GM19468 (cell line): ENCODE data around the gene F2RL3.

Experiments
- ATAC-seq: cut with Tn5 transposase; IDR thresholded peaks from one replicate; pipeline ENCODE4 v1.9.1; 2021; ENCODE audit warnings: mild to moderate bottlenecking, moderate library complexity, moderate number of reproducible peaks; ENCODE audit not compliant: unreplicated experiment; ENCODE audit errors: extremely low read depth

F2RL3 gene

GRCh38 chr19:16892868-16893685 lies 4.3 kb downstream of the F2RL3 start:
- no peak for ATAC-seq

GRCh38 chr19:16893686-16893989 lies 4.8 kb downstream of the F2RL3 start:
- no peak for ATAC-seq

- ATAC-seq: no peak
Observed at GRCh38 chr19:16894080-16894479, 5.3 kb downstream of the F2RL3 start.

GRCh38 chr19:16895467-16896145 lies 6.8 kb downstream of the F2RL3 start:
- ATAC-seq: no peak

- ATAC-seq: no peak
Observed at GRCh38 chr19:16896146-16897028, 7.6 kb downstream of the F2RL3 start.

- ATAC-seq: no peak
Observed at GRCh38 chr19:16897029-16897855, 8.4 kb downstream of the F2RL3 start.

- no peak for ATAC-seq
Observed at GRCh38 chr19:16897856-16898161, 9.0 kb downstream of the F2RL3 start.

GRCh38 chr19:16898361-16899015 lies 9.7 kb downstream of the F2RL3 start:
- ATAC-seq: no peak

GRCh38 chr19:16899566-16900075 lies 10.8 kb downstream of the F2RL3 start:
- ATAC-seq: no peak

GRCh38 chr19:16901491-16902175 lies 12.8 kb downstream of the F2RL3 start:
- ATAC-seq: no peak

- no peak for ATAC-seq
Observed at GRCh38 chr19:16902545-16902944, 13.7 kb downstream of the F2RL3 start.

GRCh38 chr19:16903347-16903746 lies 14.5 kb downstream of the F2RL3 start:
- ATAC-seq: no peak

- no peak for ATAC-seq
Observed at GRCh38 chr19:16904599-16904998, 15.8 kb downstream of the F2RL3 start.

- no peak for ATAC-seq
Observed at GRCh38 chr19:16908759-16909158, 20.0 kb downstream of the F2RL3 start.

GRCh38 chr19:16911046-16911445 lies 22.2 kb downstream of the F2RL3 start:
- ATAC-seq: no peak

GRCh38 chr19:16912780-16913179 lies 24.0 kb downstream of the F2RL3 start:
- no peak for ATAC-seq

- no peak for ATAC-seq
Observed at GRCh38 chr19:16914421-16914820, 25.6 kb downstream of the F2RL3 start.

GRCh38 chr19:16915135-16915534 lies 26.3 kb downstream of the F2RL3 start:
- ATAC-seq: no peak

- no peak for ATAC-seq
Observed at GRCh38 chr19:16915734-16916133, 26.9 kb downstream of the F2RL3 start.
